Cardiac fibroblast (primary cell): ENCODE measurements around the gene MRPS10.

Experiments
- DNase-seq, 2 donors: peaks; one replicate each; pipeline versions ENCODE4 v3.0.0 to v3.0.0-alpha.2; 2010; ENCODE audit warnings: low read depth in 2 of 2
- H3K4me3 ChIP-seq, 2 donors: replicated peaks in 1 of 2; 1 replicate in 1 of 2; 2 replicates in 1 of 2; pipeline ENCODE4 v1.5.1; 2011; ENCODE audit warnings: low read depth in 2 of 2, low read length in 2 of 2, mild to moderate bottlenecking in 2 of 2, moderate library complexity in 1 of 2
- TF ChIP-seq, protein P1 (sequence below): IDR thresholded peaks from one replicate; pipeline ENCODE4 v1.5.1; 2011; ENCODE audit warnings: low read depth, mild to moderate bottlenecking, low read length, inconsistent platforms

MRPS10 gene

DNA sequence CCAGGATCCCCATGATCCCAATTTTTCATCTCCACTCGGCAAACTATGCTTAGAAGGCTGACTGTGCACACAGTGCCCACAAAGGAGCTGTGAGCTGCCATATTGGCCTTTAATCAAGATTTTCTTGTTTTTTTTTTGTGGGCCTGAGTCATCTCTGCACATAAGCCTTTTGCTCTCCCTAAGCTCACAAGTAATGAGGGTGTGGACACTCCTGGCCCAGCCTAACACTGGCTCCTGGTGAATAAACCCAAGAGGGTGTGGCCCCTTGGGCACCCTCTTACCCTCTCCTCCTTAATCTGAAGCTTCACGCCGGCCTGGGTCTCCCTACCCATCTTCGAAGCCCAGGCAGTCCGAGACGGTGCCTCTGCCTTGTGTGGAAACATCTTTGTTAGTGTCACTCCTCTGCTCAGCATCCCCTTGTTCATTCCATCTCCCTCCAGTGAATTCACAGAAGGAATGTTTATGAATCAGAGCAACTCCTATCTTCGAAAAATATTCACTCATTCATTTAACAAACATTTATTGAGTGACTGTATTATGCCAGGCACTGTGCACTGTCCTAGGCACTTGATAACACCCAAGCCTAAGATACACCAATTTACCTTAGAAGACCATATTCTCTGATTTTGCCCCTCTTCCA lies 22.2 kb upstream of the MRPS10 start:
- peak; percentile 15 to 58 for DNase-seq
- H3K4me3 ChIP-seq: no peak overlapping the region
- TF ChIP-seq, protein P1, sequence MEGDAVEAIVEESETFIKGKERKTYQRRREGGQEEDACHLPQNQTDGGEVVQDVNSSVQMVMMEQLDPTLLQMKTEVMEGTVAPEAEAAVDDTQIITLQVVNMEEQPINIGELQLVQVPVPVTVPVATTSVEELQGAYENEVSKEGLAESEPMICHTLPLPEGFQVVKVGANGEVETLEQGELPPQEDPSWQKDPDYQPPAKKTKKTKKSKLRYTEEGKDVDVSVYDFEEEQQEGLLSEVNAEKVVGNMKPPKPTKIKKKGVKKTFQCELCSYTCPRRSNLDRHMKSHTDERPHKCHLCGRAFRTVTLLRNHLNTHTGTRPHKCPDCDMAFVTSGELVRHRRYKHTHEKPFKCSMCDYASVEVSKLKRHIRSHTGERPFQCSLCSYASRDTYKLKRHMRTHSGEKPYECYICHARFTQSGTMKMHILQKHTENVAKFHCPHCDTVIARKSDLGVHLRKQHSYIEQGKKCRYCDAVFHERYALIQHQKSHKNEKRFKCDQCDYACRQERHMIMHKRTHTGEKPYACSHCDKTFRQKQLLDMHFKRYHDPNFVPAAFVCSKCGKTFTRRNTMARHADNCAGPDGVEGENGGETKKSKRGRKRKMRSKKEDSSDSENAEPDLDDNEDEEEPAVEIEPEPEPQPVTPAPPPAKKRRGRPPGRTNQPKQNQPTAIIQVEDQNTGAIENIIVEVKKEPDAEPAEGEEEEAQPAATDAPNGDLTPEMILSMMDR: no peak

DNA sequence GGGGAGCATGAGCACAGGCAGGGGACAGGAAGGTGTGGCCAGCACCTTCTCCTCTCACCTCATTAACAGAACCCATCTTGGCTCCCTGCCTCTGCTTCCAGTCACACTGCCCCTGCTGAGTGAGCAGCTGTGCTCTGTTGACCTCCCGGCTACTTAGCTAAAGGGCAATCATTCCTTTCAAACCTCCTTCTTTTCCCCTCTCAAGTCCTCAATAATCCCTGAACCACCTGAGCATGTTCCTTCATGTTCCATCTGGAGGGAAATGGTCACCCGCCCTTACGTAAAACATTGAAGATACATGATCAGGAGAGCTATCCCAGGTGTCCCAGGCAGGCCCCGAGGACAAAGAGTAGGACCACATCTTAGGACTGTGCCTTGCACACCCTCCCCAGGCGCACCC lies 21.7 kb upstream of the MRPS10 start:
- DNase-seq: no peak
- H3K4me3 ChIP-seq: no peak overlapping the region
- TF ChIP-seq, protein P1: no peak

DNA sequence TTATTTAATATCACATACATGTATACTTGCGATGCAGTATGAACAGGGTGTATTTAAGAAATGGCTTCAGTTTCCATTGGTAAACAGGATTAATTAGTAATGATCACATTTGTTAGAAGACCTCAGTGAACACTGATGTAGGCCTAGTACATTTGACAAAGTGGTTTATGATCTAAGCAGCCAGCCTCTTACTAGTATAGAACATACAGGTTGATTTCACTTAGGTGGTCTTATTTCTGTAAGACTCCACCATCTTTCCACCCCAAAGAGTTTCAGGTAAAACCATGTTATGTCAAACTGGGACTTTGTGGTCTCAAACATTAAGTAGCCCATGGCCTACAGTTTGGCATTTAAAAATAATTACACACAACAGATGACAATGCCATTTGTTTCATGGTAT lies 20.2 kb upstream of the MRPS10 start:
- H3K4me3 ChIP-seq: no peak overlapping the region
- DNase-seq: no peak
- TF ChIP-seq, protein P1: no peak

DNA sequence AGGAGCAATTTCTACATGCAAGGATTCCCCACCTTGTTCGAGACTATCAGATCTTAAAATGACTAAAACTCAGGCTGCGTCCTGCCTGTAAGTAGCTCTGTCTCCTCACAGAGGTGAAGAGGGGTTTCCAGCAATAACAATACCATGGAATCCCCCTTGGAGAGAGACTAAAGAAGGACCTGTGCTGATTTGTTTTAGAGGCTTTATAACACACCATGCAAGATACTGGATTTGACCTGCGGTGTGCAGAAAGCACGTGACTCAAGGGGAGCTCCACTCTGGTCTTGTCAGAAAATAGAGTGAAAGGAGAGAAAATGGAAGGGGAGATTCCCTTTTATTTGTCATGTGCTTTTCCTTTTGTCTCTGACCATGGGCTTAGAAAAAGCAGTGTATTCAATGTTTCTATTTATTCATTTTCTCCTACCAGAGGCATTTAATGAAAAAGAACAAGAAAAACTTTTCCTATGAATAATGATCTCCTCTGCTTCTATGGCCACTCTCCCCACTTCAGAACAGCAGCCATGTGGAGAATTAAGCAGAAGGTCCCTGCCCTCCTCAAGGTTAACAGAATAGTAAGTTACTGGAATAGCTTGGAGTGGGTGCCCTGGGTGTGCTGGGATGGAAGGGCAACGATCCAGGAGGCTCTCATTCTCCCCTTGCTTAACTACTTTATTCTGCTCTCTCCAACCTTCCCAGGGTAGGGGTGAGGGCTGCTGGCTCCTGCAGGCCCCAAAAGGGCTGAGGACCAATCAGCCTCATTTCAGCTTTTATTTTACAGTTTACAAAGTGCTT lies 19.2 kb upstream of the MRPS10 start:
- DNase-seq: no peak
- no peak overlapping the region for H3K4me3 ChIP-seq
- TF ChIP-seq, protein P1: no peak

DNA sequence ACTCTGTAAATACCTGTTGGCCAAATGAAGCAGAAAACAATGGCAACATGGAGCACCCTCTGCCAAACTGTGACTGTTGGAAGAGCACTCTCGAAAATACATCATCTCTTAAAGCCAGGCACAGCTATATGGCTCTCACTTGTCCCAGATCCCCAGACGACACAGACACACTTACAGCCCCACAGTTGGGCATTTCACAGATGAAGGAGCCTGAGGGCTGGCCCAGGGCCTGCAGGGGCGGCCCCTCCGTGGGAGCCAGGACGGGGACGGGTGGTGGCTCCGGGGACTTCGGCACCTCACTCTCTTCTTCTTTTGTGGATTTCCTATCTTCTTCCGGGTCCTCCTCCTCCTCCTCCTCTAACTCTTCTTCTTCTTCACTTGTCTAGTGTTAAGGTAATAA lies 18.4 kb upstream of the MRPS10 start:
- no peak for DNase-seq
- TF ChIP-seq, protein P1: no peak
- no peak overlapping the region for H3K4me3 ChIP-seq

DNA sequence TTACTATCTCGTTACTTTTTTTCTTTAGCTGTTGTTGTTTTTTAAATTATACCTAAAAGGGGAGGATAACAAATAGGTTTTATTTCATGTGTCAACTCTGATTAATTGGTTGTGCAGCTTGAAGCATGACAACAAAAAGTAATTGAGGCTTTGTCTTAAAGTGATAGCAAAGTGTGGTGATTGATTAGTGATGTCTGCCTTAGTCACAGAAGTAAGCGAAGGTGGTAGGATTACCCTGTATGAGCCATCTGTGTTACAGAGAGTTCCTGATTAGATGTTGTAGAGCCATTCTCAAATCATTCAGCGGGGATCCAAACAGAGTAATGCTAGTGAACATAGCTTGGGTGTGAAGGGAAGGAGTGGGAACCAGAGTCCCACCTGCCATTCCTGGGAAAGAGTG lies 14.4 kb upstream of the MRPS10 start:
- TF ChIP-seq, protein P1: no peak

More for the DNA sequence above, 14.4 kb upstream of the MRPS10 start:
- no peak overlapping the region for H3K4me3 ChIP-seq
- no peak for DNase-seq
